ENCODE data around the gene C2orf76.

GRCh38 chr2:119307419-119308140 is 59.1 kb downstream of the C2orf76 start:
- TF ChIP-seq CTCF (IDR thresholded peaks at IDR 0.05) (no peak), USF2 (IDR thresholded peaks at IDR 0.05; ENCODE audit: borderline replicate concordance, low read depth, low read length) (no peak), YY1 (IDR thresholded peaks at IDR 0.05; ENCODE audit: low read depth) (no peak), EZH2phosphoT487 (IDR thresholded peaks at IDR 0.05; ENCODE audit: borderline replicate concordance, low read depth) (no peak), IRF3 (IDR thresholded peaks at IDR 0.05; ENCODE audit: low read depth, low read length) (no peak), TAF1 (IDR thresholded peaks at IDR 0.05; ENCODE audit: borderline replicate concordance, low read depth, low read length) (no peak), USF1 (IDR thresholded peaks at IDR 0.05; ENCODE audit: borderline replicate concordance, low read depth) (no peak)
